HepG2 (cell line): Measurements from ENCODE around the gene GRIK4.

Experiments
- EP300 ChIP-seq, 3 experiments: sonication (generic) in 1 of 3; formaldehyde crosslinking in 1 of 3; IDR thresholded peaks; 2 replicates each; pipeline versions ENCODE4 v1.5.1 to v1.6.1; 2011 to 2020; ENCODE audit warnings: low read depth in 2 of 3, low read length in 2 of 3, borderline replicate concordance in 1 of 3, improper control_type of control experiment in 1 of 3, mild to moderate bottlenecking in 1 of 3, missing genetic modification reagents in 1 of 3, moderate library complexity in 1 of 3
- FOXK2 ChIP-seq: fragments of 450-650 bp; IDR thresholded peaks from 2 replicates; pipeline ENCODE4 v1.6.1; 2016
- HMGA1 ChIP-seq: sonication (generic); formaldehyde crosslinking; conservative IDR thresholded peaks from 2 replicates; pipeline ENCODE4 v1.4.0; 2020; ENCODE audit warnings: missing genetic modification reagents
- TGIF2 ChIP-seq: IDR thresholded peaks from 2 replicates; pipeline ENCODE4 v1.6.1; 2016; ENCODE audit warnings: control low read depth, missing compliant biosample characterization
- ZNF274 ChIP-seq: sonication (generic); formaldehyde crosslinking; IDR thresholded peaks from 2 replicates; pipeline ENCODE4 v1.5.1; 2020; ENCODE audit warnings: mild to moderate bottlenecking, missing genetic modification reagents
- ZNF709 ChIP-seq: sonication (generic); formaldehyde crosslinking; IDR thresholded peaks from 2 replicates; pipeline ENCODE4 v1.5.0; 2020; ENCODE audit warnings: mild to moderate bottlenecking, missing genetic modification reagents
- ZNF773 ChIP-seq: sonication (generic); formaldehyde crosslinking; IDR thresholded peaks from 2 replicates; pipeline ENCODE4 v1.4.0; 2020; ENCODE audit warnings: missing genetic modification reagents, borderline replicate concordance
- TF ChIP-seq, protein P1 (sequence below): sonication (generic); formaldehyde crosslinking; conservative IDR thresholded peaks from 2 replicates; pipeline ENCODE4 v1.4.0; 2020; ENCODE audit warnings: missing genetic modification reagents
- TF ChIP-seq, protein P2 (sequence below): sonication (generic); formaldehyde crosslinking; IDR thresholded peaks from 2 replicates; pipeline ENCODE4 v1.9.0; 2022; ENCODE audit warnings: missing genetic modification reagents, mild to moderate bottlenecking, borderline replicate concordance
- TF ChIP-seq, protein P3 (sequence below): sonication (generic); formaldehyde crosslinking; IDR thresholded peaks from 2 replicates; pipeline ENCODE4 v1.5.0; 2020; ENCODE audit warnings: mild to moderate bottlenecking, missing genetic modification reagents, moderate library complexity

DNA sequence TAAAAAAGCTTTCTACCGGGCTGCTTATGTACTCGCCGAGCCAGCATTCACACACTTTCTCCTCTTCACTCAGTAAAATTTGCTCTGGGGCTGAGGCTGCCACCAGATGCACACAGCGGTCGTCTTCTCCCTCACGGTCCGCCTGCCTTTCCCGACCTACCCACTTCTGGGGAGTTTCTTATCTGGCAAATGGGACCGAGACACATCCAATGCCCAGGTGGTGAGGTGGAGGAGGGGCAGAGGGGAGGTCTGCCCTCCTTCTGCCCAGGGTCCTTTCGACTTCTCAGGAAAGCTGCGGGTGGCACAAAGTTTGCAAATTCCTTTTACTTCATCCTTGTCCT, 43.9 kb downstream of the GRIK4 start:
- TF ChIP-seq, protein P1, sequence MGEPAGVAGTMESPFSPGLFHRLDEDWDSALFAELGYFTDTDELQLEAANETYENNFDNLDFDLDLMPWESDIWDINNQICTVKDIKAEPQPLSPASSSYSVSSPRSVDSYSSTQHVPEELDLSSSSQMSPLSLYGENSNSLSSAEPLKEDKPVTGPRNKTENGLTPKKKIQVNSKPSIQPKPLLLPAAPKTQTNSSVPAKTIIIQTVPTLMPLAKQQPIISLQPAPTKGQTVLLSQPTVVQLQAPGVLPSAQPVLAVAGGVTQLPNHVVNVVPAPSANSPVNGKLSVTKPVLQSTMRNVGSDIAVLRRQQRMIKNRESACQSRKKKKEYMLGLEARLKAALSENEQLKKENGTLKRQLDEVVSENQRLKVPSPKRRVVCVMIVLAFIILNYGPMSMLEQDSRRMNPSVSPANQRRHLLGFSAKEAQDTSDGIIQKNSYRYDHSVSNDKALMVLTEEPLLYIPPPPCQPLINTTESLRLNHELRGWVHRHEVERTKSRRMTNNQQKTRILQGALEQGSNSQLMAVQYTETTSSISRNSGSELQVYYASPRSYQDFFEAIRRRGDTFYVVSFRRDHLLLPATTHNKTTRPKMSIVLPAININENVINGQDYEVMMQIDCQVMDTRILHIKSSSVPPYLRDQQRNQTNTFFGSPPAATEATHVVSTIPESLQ (CRISPR knock-in tag): no peak
- TF ChIP-seq ZNF773: no peak
- no peak for TF ChIP-seq TGIF2 (CRISPR knock-in tag)
- TF ChIP-seq HMGA1 (CRISPR knock-in tag): no peak
- TF ChIP-seq, protein P2, sequence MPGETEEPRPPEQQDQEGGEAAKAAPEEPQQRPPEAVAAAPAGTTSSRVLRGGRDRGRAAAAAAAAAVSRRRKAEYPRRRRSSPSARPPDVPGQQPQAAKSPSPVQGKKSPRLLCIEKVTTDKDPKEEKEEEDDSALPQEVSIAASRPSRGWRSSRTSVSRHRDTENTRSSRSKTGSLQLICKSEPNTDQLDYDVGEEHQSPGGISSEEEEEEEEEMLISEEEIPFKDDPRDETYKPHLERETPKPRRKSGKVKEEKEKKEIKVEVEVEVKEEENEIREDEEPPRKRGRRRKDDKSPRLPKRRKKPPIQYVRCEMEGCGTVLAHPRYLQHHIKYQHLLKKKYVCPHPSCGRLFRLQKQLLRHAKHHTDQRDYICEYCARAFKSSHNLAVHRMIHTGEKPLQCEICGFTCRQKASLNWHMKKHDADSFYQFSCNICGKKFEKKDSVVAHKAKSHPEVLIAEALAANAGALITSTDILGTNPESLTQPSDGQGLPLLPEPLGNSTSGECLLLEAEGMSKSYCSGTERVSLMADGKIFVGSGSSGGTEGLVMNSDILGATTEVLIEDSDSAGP (CRISPR knock-in tag): no peak
- TF ChIP-seq ZNF274 (CRISPR knock-in tag): no peak
- no peak for TF ChIP-seq ZNF709 (CRISPR knock-in tag)
- no peak for TF ChIP-seq EP300 (IDR thresholded peaks at IDR 0.05; ENCODE audit: low read depth in 2 of 2, low read length in 2 of 2)
- no peak for TF ChIP-seq EP300 (CRISPR knock-in tag; IDR thresholded peaks at IDR 0.05; ENCODE audit: borderline replicate concordance)
- TF ChIP-seq FOXK2: no peak
- TF ChIP-seq, protein P3, sequence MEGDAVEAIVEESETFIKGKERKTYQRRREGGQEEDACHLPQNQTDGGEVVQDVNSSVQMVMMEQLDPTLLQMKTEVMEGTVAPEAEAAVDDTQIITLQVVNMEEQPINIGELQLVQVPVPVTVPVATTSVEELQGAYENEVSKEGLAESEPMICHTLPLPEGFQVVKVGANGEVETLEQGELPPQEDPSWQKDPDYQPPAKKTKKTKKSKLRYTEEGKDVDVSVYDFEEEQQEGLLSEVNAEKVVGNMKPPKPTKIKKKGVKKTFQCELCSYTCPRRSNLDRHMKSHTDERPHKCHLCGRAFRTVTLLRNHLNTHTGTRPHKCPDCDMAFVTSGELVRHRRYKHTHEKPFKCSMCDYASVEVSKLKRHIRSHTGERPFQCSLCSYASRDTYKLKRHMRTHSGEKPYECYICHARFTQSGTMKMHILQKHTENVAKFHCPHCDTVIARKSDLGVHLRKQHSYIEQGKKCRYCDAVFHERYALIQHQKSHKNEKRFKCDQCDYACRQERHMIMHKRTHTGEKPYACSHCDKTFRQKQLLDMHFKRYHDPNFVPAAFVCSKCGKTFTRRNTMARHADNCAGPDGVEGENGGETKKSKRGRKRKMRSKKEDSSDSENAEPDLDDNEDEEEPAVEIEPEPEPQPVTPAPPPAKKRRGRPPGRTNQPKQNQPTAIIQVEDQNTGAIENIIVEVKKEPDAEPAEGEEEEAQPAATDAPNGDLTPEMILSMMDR (CRISPR knock-in tag): no peak
